Measurements from ENCODE around the gene CYTH3. TPM values are rescaled to one million over a fixed set of nuclear protein-coding genes. Genes with fewer than 3 reads are reported as not detected.
A peak's percentile ranks its signal among the peaks of the same experiment; 100 is the strongest.

CYTH3 gene
- total and polyA plus RNA-seq, 8 donors, result 3.4 to 12.5 (median 4.5) TPM

DNA sequence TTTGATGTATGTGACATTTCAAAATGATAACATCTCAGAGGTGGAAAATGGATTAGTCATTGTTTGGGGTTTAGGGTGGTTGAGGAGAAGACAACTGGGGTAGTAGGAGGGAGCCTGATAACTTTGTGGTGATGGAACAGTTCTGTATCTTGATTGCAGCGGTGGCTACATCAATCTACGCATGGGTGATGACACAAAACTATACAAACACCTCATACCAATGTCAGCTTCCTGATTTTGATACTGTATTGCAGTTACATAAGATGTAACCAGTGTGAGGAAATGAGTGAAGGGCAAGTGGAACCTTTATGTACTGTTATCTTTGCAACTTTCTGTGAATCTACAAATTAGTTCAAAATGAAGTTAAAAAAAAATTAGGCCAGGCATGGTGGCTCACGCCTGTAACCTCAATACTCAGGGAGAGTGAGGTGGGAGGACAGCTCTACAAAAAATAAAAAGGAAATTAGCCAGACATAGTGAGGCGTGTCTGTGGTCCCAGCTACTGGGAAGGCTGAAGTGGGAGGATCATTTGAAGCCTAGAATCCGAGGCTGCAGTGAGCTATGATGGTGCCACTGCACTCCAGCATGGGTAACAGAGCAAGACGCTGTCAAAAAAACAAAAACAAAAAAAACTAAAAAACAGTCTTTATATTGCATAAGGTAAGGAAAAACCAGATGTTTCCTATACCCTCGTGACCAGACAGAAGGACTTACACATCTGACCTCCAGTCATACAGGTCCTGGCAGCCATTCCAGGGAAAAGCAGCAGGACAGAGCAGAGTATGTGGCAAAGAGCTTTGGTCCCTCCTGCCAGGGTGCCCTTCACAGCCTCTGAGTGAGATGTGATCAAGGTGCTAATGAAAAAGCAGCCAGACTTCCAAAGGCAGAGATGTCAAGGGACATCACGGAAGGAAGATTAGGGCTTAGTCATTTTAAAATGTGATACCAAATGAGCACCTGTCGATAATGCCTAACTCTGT is 50.8 kb downstream of the CYTH3 start:
- H3K36me3 ChIP-seq, result no peaks in the 10 kb centered on the region
- no peak overlapping the region for H3K27ac ChIP-seq
- DNase-seq (no peak), FAIRE-seq (no peak), ATAC-seq (peak in 1 of 4 donors; percentile 39)
- TF ChIP-seq CTCF (IDR thresholded peaks at IDR 0.05), result no peak
- no peaks in the 10 kb centered on the region for H3K9me3 ChIP-seq
- H3K4me1 ChIP-seq, result no peaks in the 10 kb centered on the region
- H3K4me3 ChIP-seq, result no peak overlapping the region
- intact Hi-C loops (cut with DNase I), result no loop called here
- no peaks in the 10 kb centered on the region for H3K27me3 ChIP-seq
- WGBS, 2 donors, result 86 to 93% methylated on average over 9 of the region's 9 CpGs

DNA sequence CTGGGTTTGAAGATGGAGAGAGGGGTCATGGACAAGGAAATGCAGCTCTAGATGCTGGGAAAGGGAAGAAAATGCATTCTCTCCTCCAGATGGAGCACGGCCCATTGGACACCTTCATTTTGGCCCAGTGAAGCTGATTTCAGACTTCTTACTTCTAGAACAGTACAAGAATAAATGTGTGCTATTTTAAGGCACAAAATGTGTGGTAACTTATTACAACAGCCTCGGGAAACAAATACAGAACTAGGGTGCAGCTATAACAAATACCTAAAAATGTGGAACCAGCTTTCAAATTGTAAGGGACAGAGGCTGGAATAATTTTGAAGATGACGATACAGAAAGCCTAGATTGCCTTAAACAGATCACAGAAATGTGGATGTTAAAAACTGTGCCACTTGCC is 54.1 kb downstream of the CYTH3 start:
- Histone ChIP-seq H3K36me3 (no peaks in the 10 kb centered on the region), H3K9me3 (no peaks in the 10 kb centered on the region), H3K27me3 (no peaks in the 10 kb centered on the region), H3K4me1 (no peaks in the 10 kb centered on the region), H3K27ac (no peak overlapping the region), H3K4me3 (no peak overlapping the region)
- ATAC-seq, result no peak
- 81 to 89% methylated on average over 3 of the region's 3 CpGs for WGBS, 2 donors
- FAIRE-seq, result no peak
- intact Hi-C loops (cut with DNase I), result no loop called here
- no peak for DNase-seq
- TF ChIP-seq CTCF (IDR thresholded peaks at IDR 0.05), result no peak

GRCh38 chr7:6212008-6212407 is 60.4 kb downstream of the CYTH3 start:
- no peak for FAIRE-seq
- Histone ChIP-seq H3K36me3 (no peaks in the 10 kb centered on the region), H3K9me3 (no peaks in the 10 kb centered on the region), H3K4me3 (no peak overlapping the region), H3K4me1 (no peaks in the 10 kb centered on the region), H3K27me3 (no peaks in the 10 kb centered on the region), H3K27ac (no peak overlapping the region)
- intact Hi-C loops (cut with DNase I), result no loop called here
- no peak for TF ChIP-seq CTCF (IDR thresholded peaks at IDR 0.05)
- 92 to 100% methylated on average over 3 of the region's 3 CpGs for WGBS, 2 donors
- no peak for DNase-seq
- ATAC-seq, result no peak

DNA sequence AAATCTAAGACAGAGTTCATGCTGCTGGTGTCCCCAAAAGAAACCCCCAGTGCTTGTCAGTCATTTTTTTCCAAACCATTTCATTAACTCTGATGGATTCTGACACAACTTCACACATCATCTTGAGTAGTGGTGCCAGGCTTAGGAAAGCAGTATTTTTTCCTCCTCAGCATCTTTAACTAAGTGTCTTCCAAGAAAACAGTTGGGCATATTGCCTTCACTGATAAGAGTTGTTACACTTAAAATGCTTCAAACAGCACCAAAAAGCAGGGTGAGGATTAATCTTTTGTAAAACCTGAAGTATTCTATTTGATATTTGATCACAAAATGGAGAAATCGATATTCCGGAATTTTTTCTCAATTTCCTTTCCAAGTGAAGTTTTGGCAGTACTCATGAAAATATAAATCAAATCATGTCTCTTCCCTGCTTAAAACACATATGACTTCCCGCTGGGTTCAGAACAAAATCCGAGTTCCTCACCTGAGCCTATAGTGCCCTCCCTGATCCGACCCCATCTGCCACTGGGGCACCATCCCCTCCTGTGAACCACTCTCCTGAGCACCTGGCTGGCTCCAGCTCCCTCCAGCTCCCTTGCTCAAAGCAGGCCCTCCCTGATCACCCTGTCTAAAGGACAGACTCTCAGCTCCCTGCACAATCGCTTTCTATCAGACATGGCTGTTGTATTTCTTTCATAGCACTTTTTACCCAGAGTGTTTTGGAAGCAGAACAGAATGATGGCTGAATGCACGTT is 61.6 kb downstream of the CYTH3 start:
- Histone ChIP-seq H3K4me3 (no peak overlapping the region), H3K27ac (no peak overlapping the region), H3K36me3 (no peaks in the 10 kb centered on the region), H3K9me3 (no peaks in the 10 kb centered on the region), H3K4me1 (no peaks in the 10 kb centered on the region), H3K27me3 (no peaks in the 10 kb centered on the region)
- ATAC-seq, result no peak
- TF ChIP-seq CTCF (IDR thresholded peaks at IDR 0.05), result no peak
- DNase-seq, result no peak
- intact Hi-C loops (cut with DNase I), result no loop called here
- FAIRE-seq, result no peak
- 84 to 89% methylated on average over 7 of the region's 7 CpGs for WGBS, 2 donors
